Loucy (cell line): ENCODE measurements around the gene MARCHF2.

Experiments
- H2AFZ ChIP-seq: fragments of 200-600 bp; sonication (generic); 2 replicates; pipeline ENCODE4 v1.6.0; 2016; ENCODE audit warnings: antibody characterized with exemption, mild to moderate bottlenecking, low read length, moderate library complexity
- H3F3A ChIP-seq: fragments of 200-600 bp; 2 replicates; pipeline ENCODE4 v1.6.0; 2016; ENCODE audit warnings: antibody characterized with exemption, low read depth, mild to moderate bottlenecking
- H3K27me3 ChIP-seq: fragments of 200-600 bp; sonication (generic); 2 replicates; pipeline ENCODE4 v1.6.1; 2014; ENCODE audit warnings: low read length, mild to moderate bottlenecking; ENCODE audit not compliant: insufficient read depth, poor library complexity, severe bottlenecking
- H3K36me3 ChIP-seq: fragments of 200-600 bp; sonication (generic); 2 replicates; pipeline ENCODE4 v1.6.1; 2016; ENCODE audit warnings: low read length; ENCODE audit not compliant: insufficient read depth
- H3K4me1 ChIP-seq: fragments of 200-600 bp; sonication (generic); 2 replicates; pipeline ENCODE4 v1.5.1; 2014; ENCODE audit warnings: low read length, mild to moderate bottlenecking; ENCODE audit not compliant: insufficient read depth, poor library complexity, severe bottlenecking
- H3K4me2 ChIP-seq: fragments of 200-600 bp; sonication (generic); 2 replicates; pipeline ENCODE4 v1.6.0; 2014; ENCODE audit warnings: antibody characterized with exemption, low read length, low read depth, mild to moderate bottlenecking; ENCODE audit not compliant: poor library complexity, severe bottlenecking
- H3K4me3 ChIP-seq: fragments of 200-600 bp; sonication (generic); 2 replicates; pipeline ENCODE4 v1.5.1; 2014; ENCODE audit warnings: low read length, mild to moderate bottlenecking, mixed read lengths; ENCODE audit not compliant: poor library complexity, severe bottlenecking
- H3K79me2 ChIP-seq: fragments of 200-600 bp; sonication (generic); 2 replicates; pipeline ENCODE4 v1.6.1; 2014; ENCODE audit warnings: low read length; ENCODE audit not compliant: insufficient read depth
- H3K9ac ChIP-seq: fragments of 200-600 bp; sonication (generic); 2 replicates; pipeline ENCODE4 v1.6.0; 2014; ENCODE audit warnings: mild to moderate bottlenecking, low read depth, low read length, moderate library complexity; ENCODE audit not compliant: poor library complexity, severe bottlenecking
- H3K9me2 ChIP-seq: fragments of 200-600 bp; sonication (generic); replicated peaks from 2 replicates; pipeline ENCODE4 v1.6.1; 2016; ENCODE audit warnings: low read depth, low read length, mixed read lengths
- H3K9me3 ChIP-seq: fragments of 200-600 bp; sonication (generic); 2 replicates; pipeline ENCODE4 v1.6.1; 2014; ENCODE audit warnings: mild to moderate bottlenecking, antibody characterized with exemption, low read length, low read depth; ENCODE audit not compliant: insufficient read depth
- H4K20me1 ChIP-seq: fragments of 200-600 bp; sonication (generic); 2 replicates; pipeline ENCODE4 v1.6.0; 2014; ENCODE audit warnings: antibody characterized with exemption, low read length, mild to moderate bottlenecking; ENCODE audit not compliant: insufficient read depth, poor library complexity, severe bottlenecking
- EZH2phosphoT487 ChIP-seq: fragments of 200-600 bp; IDR thresholded peaks from 2 replicates; pipeline ENCODE4 v1.6.1; 2018; ENCODE audit warnings: antibody characterized with exemption, mild to moderate bottlenecking, moderate library complexity, borderline replicate concordance
- TF ChIP-seq, protein P1 (sequence below): fragments of 200-600 bp; sonication (generic); conservative IDR thresholded peaks from 2 replicates; pipeline ENCODE4 v1.5.1; 2014; ENCODE audit warnings: mild to moderate bottlenecking, antibody characterized with exemption, low read length

The MARCHF2 gene

DNA sequence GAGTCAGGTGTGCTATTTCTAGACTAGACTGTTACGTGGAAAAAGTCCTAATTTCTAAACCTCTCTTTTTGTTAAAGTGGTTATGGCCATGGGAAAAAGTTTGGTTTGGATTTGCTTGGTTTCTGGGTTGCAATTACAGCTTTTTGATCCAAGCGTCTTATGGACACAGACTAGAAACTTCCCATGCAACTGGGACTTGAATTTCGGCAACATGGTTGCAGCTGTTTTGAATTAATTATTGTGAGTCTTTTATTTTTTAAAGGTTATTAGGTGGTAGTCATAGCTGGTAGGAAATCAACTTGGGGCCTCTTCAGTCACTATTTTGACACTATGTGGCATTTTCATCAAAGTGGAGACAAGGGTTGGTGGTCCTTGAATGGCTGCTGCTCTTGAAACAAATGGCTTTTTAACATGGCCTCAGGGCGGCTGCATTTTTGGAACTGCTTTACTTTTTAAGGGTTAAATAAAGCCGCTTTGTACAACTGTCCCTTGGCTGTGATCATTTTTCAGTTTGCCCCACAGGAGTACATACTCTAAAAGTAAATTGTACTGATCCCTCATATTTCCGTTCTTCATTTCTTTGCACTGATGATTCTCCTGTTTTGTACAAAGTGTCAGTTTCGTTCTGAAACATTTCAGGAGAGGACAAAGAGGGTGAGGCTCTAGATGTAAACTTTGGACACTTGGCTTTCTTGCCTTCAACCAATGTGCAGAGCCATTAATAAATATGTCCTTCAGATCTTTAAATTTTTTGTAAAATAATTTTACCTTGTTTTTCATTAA, 47.6 kb downstream of the MARCHF2 start:
- H4K20me1 ChIP-seq, result peaks cover 100% of the 10 kb centered on the region
- no peak overlapping the region for H3K4me2 ChIP-seq
- peaks cover 7% of the 10 kb centered on the region for H3K4me1 ChIP-seq
- peaks cover 100% of the 10 kb centered on the region for H3K79me2 ChIP-seq
- H3K9me3 ChIP-seq, result no peaks in the 10 kb centered on the region
- no peaks in the 10 kb centered on the region for H3F3A ChIP-seq
- H3K27me3 ChIP-seq, result no peaks in the 10 kb centered on the region
- no peaks in the 10 kb centered on the region for H3K9me2 ChIP-seq
- TF ChIP-seq EZH2phosphoT487, result no peak
- TF ChIP-seq, protein P1, sequence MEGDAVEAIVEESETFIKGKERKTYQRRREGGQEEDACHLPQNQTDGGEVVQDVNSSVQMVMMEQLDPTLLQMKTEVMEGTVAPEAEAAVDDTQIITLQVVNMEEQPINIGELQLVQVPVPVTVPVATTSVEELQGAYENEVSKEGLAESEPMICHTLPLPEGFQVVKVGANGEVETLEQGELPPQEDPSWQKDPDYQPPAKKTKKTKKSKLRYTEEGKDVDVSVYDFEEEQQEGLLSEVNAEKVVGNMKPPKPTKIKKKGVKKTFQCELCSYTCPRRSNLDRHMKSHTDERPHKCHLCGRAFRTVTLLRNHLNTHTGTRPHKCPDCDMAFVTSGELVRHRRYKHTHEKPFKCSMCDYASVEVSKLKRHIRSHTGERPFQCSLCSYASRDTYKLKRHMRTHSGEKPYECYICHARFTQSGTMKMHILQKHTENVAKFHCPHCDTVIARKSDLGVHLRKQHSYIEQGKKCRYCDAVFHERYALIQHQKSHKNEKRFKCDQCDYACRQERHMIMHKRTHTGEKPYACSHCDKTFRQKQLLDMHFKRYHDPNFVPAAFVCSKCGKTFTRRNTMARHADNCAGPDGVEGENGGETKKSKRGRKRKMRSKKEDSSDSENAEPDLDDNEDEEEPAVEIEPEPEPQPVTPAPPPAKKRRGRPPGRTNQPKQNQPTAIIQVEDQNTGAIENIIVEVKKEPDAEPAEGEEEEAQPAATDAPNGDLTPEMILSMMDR, result no peak
- H3K9ac ChIP-seq, result no peak overlapping the region
- no peak overlapping the region for H2AFZ ChIP-seq
- peaks cover 99% of the 10 kb centered on the region for H3K36me3 ChIP-seq
- no peak overlapping the region for H3K4me3 ChIP-seq

DNA sequence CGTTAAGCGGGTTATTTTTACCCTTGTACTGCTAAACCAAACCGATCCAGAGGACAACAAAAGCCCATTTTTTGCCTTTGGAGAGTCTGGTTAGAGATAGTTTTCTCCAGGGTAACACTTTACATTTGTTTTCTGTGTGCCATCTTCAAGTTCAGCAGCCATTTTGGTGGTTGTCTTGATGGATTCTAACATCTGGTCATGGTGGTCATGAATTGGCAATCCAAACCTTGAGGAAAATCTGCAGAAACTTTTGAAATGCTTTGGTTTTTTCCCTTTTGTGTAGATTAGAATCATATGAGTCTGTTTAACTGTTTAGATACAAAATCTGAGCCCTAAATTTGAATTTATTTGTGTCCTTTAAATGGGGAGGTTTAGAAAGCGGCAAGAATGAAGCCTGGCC, 48.3 kb downstream of the MARCHF2 start:
- Histone ChIP-seq H4K20me1 (peaks cover 100% of the 10 kb centered on the region), H3K4me2 (no peak overlapping the region), H3K79me2 (peaks cover 99% of the 10 kb centered on the region), H3K4me1 (peaks cover 7% of the 10 kb centered on the region), H3K9ac (no peak overlapping the region), H3F3A (no peaks in the 10 kb centered on the region), H3K9me2 (no peaks in the 10 kb centered on the region), H3K9me3 (no peaks in the 10 kb centered on the region), H3K4me3 (no peak overlapping the region), H3K27me3 (no peaks in the 10 kb centered on the region), H2AFZ (no peak overlapping the region), H3K36me3 (peaks cover 99% of the 10 kb centered on the region)
- no peak for TF ChIP-seq EZH2phosphoT487
- TF ChIP-seq, protein P1, result no peak

DNA sequence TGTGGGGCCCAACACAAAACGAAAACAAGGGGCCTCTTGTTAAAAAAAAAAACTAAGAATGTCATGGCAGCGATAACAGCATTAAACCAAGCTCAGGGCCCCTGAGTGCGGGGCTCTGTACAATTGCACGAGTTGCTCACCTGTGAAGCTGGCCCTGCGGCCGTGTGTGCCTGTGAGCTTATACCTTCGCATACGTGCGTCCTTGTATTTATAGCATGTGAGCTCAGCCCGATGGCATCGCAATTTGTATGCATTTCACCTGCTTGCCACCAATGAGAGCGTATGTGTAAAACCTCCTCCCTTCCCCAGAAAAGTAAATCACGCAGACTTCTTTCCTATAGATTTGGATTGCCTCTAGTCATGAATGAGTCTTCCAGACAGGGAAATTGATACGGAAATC, 48.8 kb downstream of the MARCHF2 start:
- H3K4me2 ChIP-seq, result no peak overlapping the region

More for the DNA sequence above, 48.8 kb downstream of the MARCHF2 start:
- no peaks in the 10 kb centered on the region for H3K27me3 ChIP-seq
- H4K20me1 ChIP-seq, result peaks cover 97% of the 10 kb centered on the region
- H3K4me1 ChIP-seq, result peaks cover 5% of the 10 kb centered on the region
- peaks cover 99% of the 10 kb centered on the region for H3K36me3 ChIP-seq
- H2AFZ ChIP-seq, result no peak overlapping the region
- no peaks in the 10 kb centered on the region for H3F3A ChIP-seq
- TF ChIP-seq, protein P1, result no peak
- TF ChIP-seq EZH2phosphoT487, result no peak
- no peak overlapping the region for H3K4me3 ChIP-seq
- H3K9me3 ChIP-seq, result no peaks in the 10 kb centered on the region
- peaks cover 96% of the 10 kb centered on the region for H3K79me2 ChIP-seq
- no peak overlapping the region for H3K9ac ChIP-seq
- H3K9me2 ChIP-seq, result no peaks in the 10 kb centered on the region
